ENCODE data around the gene FBXL22. TPM values are rescaled to one million over a fixed set of nuclear protein-coding genes. Genes with fewer than 3 reads are reported as not detected.

Gene FBXL22, protein sequence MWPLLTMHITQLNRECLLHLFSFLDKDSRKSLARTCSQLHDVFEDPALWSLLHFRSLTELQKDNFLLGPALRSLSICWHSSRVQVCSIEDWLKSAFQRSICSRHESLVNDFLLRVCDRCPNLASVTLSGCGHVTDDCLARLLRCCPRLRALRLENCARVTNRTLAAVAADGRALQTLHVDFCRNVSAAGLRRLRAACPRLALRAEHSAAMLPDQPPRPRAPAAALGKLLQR
- total RNA-seq: 31.0 TPM
- long read RNA-seq, transcript FBXL22-202 (2 exons, 2,443 nt): minor isoform, 5 of 61 reads
- long read RNA-seq, transcript FBXL22-204 (2 exons, 729 nt): major isoform, 24 of 61 reads
- long read RNA-seq, partial matches to known transcripts: 1 of 61 reads
- long read RNA-seq, other reads (novel, unspliced or antisense): 28 of 61 reads

DNA sequence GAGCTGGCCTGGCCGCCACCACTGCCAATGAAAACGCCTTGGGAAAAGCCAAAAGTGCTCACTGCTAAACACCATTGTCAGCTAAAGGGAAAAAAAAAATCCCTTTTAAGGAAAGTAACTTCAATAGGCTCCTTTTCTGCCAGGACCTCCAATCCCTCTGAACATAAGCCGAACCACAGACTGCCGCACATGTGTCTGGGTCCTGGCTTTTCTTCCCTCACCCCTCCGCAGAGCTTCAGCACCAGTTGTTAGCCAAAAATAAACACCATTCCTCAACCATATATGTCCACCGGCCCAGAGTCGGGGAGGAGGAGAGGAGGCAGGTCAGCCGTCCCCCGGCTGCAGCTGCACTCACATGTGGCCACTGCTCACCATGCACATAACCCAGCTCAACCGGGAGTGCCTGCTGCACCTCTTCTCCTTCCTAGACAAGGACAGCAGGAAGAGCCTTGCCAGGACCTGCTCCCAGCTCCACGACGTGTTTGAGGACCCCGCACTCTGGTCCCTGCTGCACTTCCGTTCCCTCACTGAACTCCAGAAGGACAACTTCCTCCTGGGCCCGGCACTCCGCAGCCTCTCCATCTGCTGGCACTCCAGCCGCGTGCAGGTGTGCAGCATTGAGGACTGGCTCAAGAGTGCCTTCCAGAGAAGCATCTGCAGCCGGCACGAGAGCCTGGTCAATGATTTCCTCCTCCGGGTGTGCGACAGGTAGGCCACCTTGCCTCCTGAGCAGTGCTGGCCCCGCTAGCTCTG lies at the start of gene FBXL22:
TSS of gene FBXL22 (plus strand) at position 350 of the 753 bp plus-strand sequence. CDS start at position 356, 6 bp downstream.
- peak; percentile 66 for DNase-seq
- peak; percentile 36 for ATAC-seq (ENCODE audit: poor library complexity)
- intact Hi-C loops (cut with DNase I): loop anchor here (5.0 kb wide), 2 partner anchors 95 to 130 kb away; partner anchors contain the start of gene USP3

DNA sequence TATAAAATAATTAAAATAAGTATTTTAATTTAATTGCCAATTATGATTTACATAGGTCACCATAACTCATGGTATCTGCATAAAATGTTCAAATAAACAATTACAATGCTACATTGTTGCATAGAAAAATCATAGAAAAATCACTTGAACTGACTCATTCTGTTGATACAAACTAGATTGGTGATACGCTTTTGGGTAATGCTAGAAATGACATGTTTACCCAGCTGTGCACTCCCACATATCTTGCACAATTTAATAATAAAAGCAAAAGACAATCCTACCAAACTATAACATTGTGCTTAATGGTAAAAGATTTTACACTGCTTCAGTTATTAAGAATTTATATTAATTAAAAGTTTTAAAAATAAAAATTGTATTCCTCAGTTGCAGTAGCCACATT lies 45.8 kb upstream of the FBXL22 start:
- no peak for ATAC-seq (ENCODE audit: poor library complexity)
- no peak for DNase-seq
- intact Hi-C loops (cut with DNase I): no loop called here

DNA sequence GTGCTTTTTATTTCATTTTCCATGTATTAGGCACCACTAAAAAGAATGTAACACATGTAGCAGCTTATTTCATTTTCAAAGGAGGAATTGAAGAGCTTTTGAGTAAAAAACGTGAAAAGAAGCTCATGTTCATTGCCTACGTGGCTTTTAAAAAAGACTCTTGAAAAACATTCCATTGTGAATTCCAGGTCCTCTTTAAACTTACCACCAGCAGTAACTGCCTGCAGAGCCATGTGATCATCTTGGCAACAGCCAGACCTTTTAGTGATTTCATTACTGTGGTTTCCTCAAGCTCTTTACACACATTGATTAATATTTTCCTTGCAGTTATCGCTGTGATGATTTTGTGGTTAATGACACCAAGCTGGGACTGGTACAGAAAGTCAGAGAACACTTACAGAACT lies 43.8 kb upstream of the FBXL22 start:
- DNase-seq: no peak
- peak; percentile 86 for ATAC-seq (ENCODE audit: poor library complexity)
- intact Hi-C loops (cut with DNase I): no loop called here

DNA sequence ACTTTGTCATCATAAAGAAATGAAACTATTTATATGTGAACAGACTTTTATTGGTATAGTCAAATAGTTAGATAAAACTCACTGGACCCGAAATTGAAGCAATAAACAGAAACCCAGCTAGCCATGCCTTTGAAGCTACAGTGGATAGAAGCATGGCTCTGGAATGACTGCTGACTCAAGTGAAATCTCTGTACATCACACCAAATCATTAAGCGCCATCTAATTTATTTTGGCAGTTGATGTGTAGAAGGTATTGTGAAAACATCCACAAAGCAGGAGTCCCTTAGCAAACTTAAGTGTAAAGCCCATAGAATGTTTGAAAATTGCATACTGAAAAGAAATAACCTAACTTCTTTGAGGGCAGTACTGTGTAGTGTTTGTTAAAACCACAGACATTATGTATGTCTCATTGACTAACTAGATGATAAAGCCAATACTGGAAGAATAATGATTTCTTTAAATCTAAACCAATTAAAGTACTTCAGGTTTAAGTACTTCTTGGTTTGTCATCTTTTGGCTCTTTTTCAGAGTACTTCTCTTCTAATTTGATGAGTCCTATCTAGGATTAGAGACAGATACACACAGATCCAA lies 42.8 kb upstream of the FBXL22 start:
- DNase-seq (no peak), ATAC-seq (ENCODE audit: poor library complexity) (no peak)
- intact Hi-C loops (cut with DNase I): no loop called here

DNA sequence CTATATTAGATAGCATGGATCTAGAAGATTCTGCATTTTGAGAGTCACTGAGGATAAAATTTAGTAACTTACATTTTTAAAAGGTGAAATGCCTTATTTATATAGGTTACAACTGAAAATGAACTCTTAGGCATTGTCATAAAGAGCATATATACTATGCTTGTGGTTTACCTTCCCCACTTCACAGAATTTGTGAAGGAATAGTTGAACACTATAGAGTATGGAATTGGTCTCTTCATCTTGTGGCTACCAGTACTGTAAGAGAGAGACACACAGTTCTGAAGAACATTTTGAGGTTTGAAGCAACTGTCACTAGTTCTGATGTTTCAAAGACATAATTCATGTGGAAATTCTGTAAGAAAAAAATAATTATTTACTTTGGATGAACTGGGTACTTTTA lies 41.7 kb upstream of the FBXL22 start:
- intact Hi-C loops (cut with DNase I): no loop called here
- DNase-seq: no peak

DNA sequence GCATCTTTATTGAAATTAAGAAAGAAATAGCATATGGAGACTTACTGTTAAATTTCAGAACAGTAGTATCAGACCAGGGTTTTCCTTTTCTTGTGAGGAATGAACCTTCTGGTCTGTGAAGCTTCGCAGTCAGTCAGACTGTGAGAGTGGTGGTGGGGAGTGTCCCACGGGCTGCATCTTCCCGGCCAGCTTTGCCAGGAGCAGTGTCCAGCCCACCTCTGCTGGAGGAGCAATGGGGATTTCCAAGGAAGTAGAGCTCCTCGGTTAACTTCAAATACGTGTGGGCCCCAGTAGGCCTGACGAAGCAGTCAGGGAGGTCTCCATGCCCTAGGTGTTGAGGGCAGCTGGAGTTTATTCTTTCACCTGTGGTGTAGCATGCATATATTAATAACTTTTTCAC lies 40.9 kb upstream of the FBXL22 start:
- intact Hi-C loops (cut with DNase I): no loop called here
- DNase-seq: no peak
- ATAC-seq (ENCODE audit: poor library complexity): no peak

More for the DNA sequence above, 41.7 kb upstream of the FBXL22 start:
- no peak for ATAC-seq (ENCODE audit: poor library complexity)

DNA sequence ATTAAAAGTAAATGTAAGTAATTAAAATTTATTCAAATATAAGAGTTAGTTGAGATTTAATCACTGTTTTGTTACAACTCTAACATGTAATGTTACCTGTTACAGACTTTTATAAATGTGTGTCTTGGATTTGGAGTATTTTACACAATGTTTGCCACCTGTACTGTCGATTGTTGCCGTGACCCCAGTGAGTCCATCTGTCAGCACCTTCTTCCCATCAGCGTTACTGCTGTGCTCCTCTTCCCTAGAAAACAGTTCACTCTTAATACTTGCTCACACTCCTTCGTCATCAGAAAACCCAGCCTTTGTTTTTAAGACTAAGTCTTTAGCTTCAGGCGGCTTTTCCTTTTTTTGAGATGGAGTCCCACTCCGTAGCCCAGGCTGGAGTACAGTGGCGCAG lies 40.5 kb upstream of the FBXL22 start:
- intact Hi-C loops (cut with DNase I): no loop called here
- ATAC-seq (ENCODE audit: poor library complexity): no peak
- no peak for DNase-seq

DNA sequence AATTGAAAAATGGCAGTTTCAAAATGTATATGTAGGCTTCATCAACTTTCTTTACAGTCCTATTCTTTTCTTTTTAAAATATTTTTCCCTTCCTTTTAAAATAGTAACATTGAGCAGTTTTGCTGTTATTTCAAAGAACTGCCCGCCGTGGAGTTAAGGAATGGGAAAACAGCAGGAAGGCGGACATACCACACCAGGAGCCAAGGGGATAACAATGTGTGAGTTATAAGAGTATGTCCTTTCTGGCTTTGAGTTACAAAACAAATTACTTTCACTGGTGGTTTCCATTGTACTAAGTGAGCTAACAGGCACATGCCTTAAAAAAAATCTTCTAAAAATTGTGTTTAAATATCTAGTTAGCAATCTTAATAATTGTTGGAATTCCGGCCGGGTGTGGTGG lies 37.4 kb upstream of the FBXL22 start:
- no peak for DNase-seq
- no peak for ATAC-seq (ENCODE audit: poor library complexity)
- intact Hi-C loops (cut with DNase I): no loop called here

DNA sequence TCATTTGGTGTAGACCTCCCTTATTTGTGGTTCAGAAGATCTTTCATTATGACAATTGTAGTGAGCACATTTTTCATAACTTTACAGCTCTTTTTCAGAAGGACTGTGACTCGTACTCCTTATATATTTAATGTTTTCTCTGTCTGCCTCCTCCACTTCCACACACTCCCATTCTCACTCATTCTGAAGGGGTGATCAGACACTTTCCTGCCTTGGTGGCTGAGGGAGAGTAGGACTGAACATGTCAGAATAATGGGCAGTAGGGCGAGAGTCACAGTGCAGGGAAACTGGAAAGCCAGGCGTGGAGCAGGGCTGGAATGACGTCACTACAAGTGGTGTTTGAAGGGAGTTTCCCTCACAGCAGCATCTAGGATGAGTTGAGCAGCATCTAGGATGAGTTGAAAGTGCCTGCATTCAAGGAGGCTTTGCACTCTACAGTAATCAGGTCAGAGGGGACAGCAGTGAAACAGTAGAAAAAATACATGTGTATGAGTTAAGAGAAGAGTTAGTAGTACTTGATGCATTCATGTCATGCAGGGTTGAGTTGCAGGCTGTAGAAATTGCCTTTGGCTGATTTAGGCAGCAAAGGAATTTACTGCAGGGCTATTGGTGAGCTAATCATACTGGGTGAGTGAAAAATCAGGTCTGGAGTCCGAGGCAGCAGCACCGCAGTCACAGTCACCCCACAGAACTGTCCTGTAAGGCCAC lies 36.3 kb upstream of the FBXL22 start:
- intact Hi-C loops (cut with DNase I): no loop called here
- ATAC-seq (ENCODE audit: poor library complexity) (no peak), DNase-seq (no peak)

DNA sequence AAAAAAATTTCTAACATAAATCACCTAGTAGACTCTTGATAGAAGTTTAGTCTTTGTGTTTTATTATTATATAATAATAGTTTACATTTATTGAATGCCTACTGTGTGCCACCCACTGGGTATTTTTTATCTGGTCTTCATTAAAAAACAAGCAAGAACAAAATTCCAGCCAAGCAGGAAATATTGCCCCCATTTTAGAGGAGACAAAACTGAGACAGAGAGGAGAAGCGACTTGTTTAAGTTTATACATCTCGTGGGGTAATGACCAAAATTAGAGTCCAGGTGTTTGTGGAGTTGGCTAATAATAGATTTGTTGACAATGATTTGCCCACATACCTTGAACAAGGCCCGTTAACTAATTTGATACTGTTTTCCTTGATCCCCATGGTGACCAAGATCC lies 33.1 kb upstream of the FBXL22 start:
- DNase-seq: no peak
- ATAC-seq (ENCODE audit: poor library complexity): no peak
- intact Hi-C loops (cut with DNase I): no loop called here

DNA sequence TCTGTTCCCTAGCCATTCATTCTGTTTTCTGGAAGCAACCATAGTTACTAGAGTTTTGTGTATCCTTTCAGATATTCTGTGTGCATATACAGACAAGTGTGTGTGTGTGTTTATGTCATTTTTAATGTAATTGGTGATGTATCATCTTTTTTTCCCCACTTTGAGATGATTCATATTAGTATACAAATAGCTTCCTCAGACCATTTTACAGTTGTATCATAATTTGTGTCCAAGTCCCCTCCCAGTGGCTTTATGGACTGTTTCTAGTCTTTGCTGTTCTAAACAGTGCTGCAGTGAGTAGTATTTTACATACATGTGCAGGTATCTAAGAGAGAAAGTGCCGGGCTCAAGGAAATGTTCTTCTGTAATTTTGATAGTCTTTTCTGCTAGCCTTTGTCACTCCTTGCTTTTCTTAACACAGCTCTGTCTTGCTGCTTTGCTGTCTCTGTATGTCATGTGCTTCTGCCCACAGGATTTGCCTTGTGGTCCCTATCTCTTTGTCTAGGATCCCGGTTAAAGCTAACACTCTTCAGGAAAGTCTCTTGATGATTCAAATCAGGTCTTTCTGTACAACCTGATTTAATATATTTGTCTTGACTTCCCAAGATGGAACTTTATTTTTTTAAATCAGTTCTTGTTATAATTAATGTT lies 31.5 kb upstream of the FBXL22 start:
- ATAC-seq (ENCODE audit: poor library complexity) (no peak), DNase-seq (no peak)
- intact Hi-C loops (cut with DNase I): no loop called here

DNA sequence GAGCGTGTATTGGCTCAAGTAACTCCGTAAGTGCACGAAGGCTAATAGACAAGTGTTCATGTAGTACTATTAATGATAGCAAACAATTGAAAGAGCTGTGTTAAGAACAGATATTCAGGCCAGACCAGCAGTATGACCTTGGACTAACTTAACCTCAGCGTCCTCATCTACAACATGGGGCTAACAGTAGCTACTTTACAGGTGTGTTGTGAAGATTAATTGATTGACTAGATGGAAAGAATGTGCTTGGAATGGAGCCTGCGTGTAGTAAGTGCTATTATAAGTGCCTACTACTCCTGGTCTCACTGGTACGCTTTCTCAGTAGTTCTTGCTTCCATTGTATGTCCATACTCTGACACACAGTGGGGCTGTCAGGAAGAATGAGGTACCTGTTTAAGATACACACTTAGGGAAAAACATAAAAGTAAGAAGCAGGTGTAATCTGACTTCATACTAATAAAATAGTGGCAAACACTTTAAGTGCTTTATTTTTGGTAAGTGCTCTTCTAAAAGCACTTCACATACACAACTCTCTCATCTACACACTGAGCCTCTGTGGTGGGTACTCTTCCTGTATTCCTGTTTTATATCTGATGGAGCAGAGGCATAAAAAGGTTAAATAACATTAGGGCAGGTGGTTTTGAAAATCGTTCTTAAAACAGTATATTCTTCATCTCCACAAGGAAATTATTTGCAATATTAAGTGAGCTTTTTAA lies 24.3 kb upstream of the FBXL22 start:
- peak; percentile 49 for ATAC-seq (ENCODE audit: poor library complexity)
- intact Hi-C loops (cut with DNase I): no loop called here
- DNase-seq: no peak

DNA sequence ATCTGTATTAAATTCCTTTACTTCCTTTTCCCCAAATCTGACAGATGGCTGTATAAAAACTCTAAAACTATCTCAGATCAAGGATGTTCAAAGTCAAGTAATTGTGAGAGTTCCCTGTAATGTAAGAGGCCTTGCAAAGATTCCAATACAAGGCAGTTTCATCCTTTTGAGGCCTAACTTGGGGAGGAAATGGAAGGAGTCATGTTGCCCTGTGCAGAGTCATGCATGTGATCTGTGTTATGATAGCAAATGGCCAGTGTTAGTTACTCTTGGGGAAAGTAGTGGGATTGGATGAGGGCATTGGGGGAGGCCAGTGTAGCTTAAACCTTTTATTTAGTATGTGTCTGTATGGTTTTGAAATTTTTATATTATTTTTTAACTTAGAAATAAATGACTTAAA lies 23.7 kb upstream of the FBXL22 start:
- DNase-seq: no peak
- intact Hi-C loops (cut with DNase I): no loop called here
- no peak for ATAC-seq (ENCODE audit: poor library complexity)

DNA sequence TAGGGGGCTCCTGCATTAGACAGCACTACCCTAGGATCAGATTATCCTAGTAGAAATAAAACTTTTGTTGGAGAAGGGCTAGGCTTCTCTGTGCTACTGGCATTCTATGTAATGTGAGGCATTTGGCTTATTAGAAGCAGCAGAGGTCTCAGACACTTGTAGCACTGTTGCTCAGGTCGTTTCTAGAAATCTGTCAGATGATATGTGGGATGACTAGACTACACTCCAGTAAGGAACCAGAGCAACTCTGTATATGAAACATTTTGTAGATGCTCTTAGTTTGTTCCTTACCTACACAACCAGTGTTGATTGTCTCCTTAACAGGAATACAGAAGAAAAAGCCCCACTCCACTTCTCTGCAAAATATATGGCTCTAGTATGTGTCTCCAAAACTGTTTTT lies 21.9 kb upstream of the FBXL22 start:
- ATAC-seq (ENCODE audit: poor library complexity): no peak
- intact Hi-C loops (cut with DNase I): no loop called here
- no peak for DNase-seq

DNA sequence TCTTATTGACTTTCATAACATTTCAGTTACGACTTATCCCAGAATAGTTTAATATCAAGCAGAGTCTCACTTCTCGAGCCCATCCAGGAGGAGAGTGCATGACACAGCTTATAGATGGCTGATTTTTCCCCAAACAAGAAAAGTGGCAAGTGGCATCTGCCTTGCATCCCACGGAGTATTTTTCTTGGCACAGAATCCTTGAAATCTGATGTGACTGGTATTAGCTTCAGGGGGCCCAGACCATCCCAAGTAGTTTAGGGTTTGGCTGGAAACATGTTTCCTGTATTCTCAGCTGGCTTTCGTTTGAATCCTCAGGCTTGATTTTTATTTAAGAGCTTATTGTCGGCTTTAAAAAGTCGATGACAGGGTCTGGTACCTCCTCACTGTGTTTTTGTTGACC lies 20.7 kb upstream of the FBXL22 start:
- intact Hi-C loops (cut with DNase I): no loop called here
- ATAC-seq (ENCODE audit: poor library complexity): no peak
- DNase-seq: no peak

DNA sequence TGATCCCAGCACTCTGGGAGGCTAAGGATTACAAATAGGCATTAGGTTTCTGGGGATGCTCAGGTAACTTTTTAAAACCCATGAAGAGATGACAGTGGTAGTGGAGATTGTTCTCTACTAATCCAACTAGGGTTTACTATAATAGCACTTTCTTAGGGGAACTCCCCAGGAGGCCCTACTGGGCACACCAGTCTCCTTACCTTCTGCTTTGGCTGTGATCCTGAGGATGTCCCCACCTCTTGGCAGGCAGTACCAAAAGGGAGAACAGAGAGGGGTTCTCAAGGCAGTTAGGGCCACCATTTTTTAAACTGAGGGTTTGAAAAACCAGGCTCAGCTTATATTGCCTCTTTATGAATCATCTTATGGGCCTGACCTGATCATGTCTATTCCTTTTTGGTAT lies 15.0 kb upstream of the FBXL22 start:
- no peak for ATAC-seq (ENCODE audit: poor library complexity)
- intact Hi-C loops (cut with DNase I): no loop called here
- DNase-seq: no peak

DNA sequence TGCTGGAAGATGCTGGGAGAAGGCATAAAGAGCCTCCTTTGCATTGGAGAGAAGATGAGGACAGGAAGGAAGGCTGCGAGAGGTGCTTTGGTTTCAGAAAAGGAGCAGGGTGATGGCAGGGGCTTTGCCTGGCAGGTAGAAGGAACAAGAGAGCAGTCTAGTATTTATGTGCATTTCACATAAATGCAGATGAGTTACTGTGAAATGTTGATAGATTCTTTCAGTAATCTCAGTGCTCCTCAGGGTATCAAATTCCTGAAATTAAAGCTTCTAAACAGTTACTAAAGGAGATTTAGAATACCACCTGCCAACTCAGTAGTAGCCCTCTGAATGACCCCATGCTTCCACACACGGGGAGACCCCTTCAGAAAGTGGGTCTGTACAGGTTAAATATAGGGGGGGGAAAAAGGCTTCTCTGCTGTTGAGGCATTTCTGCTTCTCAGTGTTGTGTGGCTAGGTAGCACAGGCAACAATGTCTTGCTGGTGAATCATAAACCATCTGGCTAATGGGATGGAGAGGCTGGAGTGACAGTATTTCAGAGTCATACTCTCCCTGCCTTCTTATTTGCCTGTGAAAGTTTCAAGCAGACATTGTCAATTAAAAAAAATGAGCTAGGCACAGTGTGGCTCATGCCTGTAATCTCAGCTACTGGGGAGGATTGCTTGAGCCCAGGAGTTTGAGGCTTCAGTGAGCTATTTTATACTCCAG lies 14.3 kb upstream of the FBXL22 start:
- DNase-seq (no peak), ATAC-seq (ENCODE audit: poor library complexity) (no peak)
- intact Hi-C loops (cut with DNase I): no loop called here

DNA sequence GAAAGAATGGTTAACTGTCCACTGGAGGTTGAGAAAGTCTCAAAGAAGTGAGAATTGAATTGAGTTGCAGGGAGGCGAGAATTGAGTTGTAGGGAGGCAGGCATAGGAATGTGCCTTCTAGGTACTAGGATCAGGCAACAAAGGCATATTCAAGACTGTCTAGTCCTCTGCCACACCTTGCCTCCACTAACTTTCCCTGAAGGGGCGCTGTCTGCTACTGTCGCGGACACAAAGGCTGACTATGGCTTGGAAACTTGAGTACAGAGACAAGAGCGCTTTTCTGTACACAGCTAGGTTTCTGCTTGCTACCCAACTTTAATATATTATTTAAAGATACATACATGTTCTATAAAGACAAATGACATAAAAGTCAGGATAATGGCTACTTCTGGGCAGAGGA lies 10.4 kb upstream of the FBXL22 start:
- DNase-seq (no peak), ATAC-seq (ENCODE audit: poor library complexity) (no peak)
- intact Hi-C loops (cut with DNase I): no loop called here

Data from Right ventricle myocardium superior (tissue), 1 donor.